Loucy (cell line): ENCODE measurements around the gene SPACA5.

Experiments
- CTCF ChIP-seq: fragments of 200-600 bp; sonication (generic); conservative IDR thresholded peaks from 2 replicates; pipeline ENCODE4 v1.5.1; 2014; ENCODE audit warnings: mild to moderate bottlenecking, antibody characterized with exemption, low read length
- EZH2phosphoT487 ChIP-seq: fragments of 200-600 bp; IDR thresholded peaks from 2 replicates; pipeline ENCODE4 v1.6.1; 2018; ENCODE audit warnings: antibody characterized with exemption, mild to moderate bottlenecking, moderate library complexity, borderline replicate concordance

DNA sequence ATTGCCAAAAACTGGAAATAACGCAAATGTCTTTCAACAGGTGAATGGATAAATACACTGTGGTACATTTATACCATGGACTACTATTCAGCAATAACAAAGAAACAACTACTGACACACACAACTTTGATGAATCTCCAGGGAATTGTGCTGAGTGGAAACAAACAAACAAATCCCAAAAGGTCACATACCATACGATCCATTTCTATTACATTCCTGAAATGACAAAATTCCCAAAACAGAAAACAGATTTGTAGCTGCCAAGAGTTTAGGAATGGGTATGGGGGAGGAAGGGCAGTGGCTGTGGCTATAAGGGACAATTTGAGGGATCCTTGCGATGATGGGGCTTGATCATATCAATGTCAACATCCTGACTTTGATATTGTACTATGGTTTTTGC lies 5.5 kb upstream of the SPACA5 start:
- no peak for TF ChIP-seq CTCF
- TF ChIP-seq EZH2phosphoT487, result no peak
